AG09309 (cell line): ENCODE data around the gene CD320.
"Not testable (repeated sequence)": the region's sequence is repeated elsewhere in the genome, so short reads cannot be mapped to it uniquely, and the experiment has no call there.

Experiments
- DNase-seq: peaks from one replicate; pipeline ENCODE4 v3.0.0-alpha.2; 2010; ENCODE audit warnings: low read depth
- H3K4me3 ChIP-seq: 2 replicates; pipeline ENCODE4 v1.5.1; 2011; ENCODE audit warnings: mild to moderate bottlenecking, low read depth, low read length, moderate library complexity; ENCODE audit not compliant: control insufficient read depth
- CTCF ChIP-seq: IDR thresholded peaks from 2 replicates; pipeline ENCODE4 v1.5.1; 2011; ENCODE audit warnings: mild to moderate bottlenecking, low read depth, low read length, inconsistent platforms; ENCODE audit not compliant: insufficient read depth, control insufficient read depth; ENCODE audit errors: missing control alignments

Gene CD320

GRCh38 chr19:8321067-8321985 is 13.2 kb upstream of the CD320 start, which contains the start of the genes NDUFA7 and RPS28:
Gene NDUFA7, minus strand, starts transcription at chr19:8321375. Its CDS starts 17 bp downstream, at chr19:8321358.
Gene RPS28, plus strand, starts transcription at chr19:8321496. Its CDS starts 35 bp downstream, at chr19:8321531.
- peak; percentile 79 for DNase-seq
- peak within 1 kb of the TSS; percentile 100 for H3K4me3 ChIP-seq
- TF ChIP-seq CTCF: peak; percentile 29

- no peak for TF ChIP-seq CTCF
- H3K4me3 ChIP-seq: peak overlapping the region; percentile 100
- DNase-seq: no peak
Observed at GRCh38 chr19:8320564-8321066, 12.5 kb upstream of the CD320 start.

GRCh38 chr19:8319807-8320520 is 11.8 kb upstream of the CD320 start:
- DNase-seq: no peak
- peak overlapping the region; percentile 100 for H3K4me3 ChIP-seq
- no peak for TF ChIP-seq CTCF

GRCh38 chr19:8318835-8319234 is 10.7 kb upstream of the CD320 start:
- not testable (repeated sequence) for H3K4me3 ChIP-seq

GRCh38 chr19:8316351-8317125 is 8.4 kb upstream of the CD320 start:
- DNase-seq: no peak
- H3K4me3 ChIP-seq: no peak overlapping the region
- no peak for TF ChIP-seq CTCF

More at GRCh38 chr19:8318835-8319234, 10.7 kb upstream of the CD320 start:
- DNase-seq: not testable (repeated sequence)

GRCh38 chr19:8314981-8315640 is 7.0 kb upstream of the CD320 start:
- not testable (repeated sequence) for H3K4me3 ChIP-seq, DNase-seq

GRCh38 chr19:8311461-8312260 is 3.5 kb upstream of the CD320 start:
- TF ChIP-seq CTCF: no peak
- no peak overlapping the region for H3K4me3 ChIP-seq
- no peak for DNase-seq
